GM12875 (cell line): ENCODE measurements around the gene EEF2K.
"Not testable (repeated sequence)": the region's sequence is repeated elsewhere in the genome, so short reads cannot be mapped to it uniquely, and the experiment has no call there.

Experiments used
- H3K4me3 ChIP-seq: one replicate; pipeline ENCODE4 v1.5.1; 2011; ENCODE audit warnings: low read depth, low read length, control low read depth
- CTCF ChIP-seq: IDR thresholded peaks from 2 replicates; pipeline ENCODE4 v1.5.1; 2011; ENCODE audit warnings: low read depth, mild to moderate bottlenecking, control low read depth, inconsistent platforms, low read length, moderate library complexity, borderline replicate concordance; ENCODE audit not compliant: insufficient read depth

Gene EEF2K

DNA sequence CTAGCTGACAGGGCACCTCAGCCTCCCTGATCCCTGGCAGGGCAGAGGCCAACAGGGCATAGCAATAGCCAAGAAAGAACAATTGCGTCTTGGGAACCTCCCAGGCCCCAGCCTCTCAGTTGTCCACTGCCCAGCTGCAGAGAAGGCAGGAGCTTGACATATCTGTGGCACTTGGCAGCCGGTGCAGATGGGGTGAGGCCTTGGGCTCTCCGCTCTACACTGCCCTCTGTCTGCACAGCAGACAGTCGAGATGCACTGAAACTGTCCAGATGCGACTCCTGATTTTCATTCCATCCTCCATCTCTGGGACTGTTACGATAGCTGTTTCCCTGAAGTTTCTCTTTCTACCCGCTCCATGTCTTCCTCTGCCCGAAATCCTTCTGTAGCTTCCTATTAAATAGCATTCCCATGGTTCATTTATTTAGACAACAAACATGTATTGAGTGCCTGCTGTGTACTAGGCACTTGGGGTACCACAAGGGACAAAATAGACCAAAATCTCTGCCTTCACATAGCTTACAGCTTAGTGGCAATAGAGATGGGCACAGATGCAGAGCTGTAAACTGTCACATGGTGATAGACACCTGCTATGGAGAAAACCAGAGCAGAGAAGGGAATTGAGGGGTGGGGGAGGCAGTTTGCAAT lies 94.5 kb downstream of the EEF2K start:
- peak; percentile 82 for TF ChIP-seq CTCF
- no peak overlapping the region for H3K4me3 ChIP-seq

GRCh38 chr16:22301423-22301822 lies 95.3 kb downstream of the EEF2K start:
- H3K4me3 ChIP-seq: not testable (repeated sequence)

GRCh38 chr16:22302776-22303363 lies 96.8 kb downstream of the EEF2K start:
- TF ChIP-seq CTCF: no peak
- H3K4me3 ChIP-seq: no peak overlapping the region

GRCh38 chr16:22304411-22304810 lies 98.3 kb downstream of the EEF2K start:
- no peak overlapping the region for H3K4me3 ChIP-seq
- no peak for TF ChIP-seq CTCF

DNA sequence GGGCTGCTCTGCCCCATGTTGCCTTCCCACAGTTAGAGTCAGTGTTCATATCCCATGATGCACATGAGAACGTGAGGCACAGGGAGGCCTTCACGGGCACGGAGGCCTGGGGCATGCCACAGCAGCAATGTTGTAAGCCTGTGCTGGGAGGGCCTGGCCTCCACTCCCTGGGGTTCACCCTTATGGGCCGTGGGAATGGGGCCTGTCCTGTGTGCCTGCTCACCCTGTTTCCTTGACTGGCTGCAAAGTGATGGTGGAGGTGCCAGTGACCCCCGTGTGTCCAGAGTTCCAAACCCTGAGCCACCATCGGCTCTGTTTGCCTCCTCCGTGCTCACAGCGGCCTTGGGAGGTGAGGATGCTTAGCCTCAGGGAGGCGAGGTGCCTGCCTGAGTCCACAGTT lies 100.7 kb downstream of the EEF2K start:
- no peak overlapping the region for H3K4me3 ChIP-seq
- TF ChIP-seq CTCF: no peak

DNA sequence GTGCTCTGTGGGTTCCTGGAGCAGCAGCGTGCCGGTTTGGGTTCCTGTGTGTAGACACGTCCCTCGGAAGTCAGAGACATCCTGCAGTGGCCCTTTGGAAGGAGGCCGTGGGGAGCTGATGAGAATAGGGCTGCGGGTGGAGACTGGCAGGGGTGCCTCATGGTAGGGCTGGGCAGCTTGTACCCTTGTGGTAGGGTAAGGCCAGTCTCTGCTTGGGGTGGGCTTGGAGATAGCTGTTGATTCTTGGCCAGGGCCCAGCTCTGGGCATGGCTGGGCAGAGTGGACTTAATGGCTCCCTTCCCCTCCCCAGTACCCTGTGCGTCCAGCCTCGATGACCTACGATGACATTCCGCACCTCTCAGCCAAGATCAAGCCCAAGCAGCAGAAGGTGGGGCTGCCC lies 101.8 kb downstream of the EEF2K start:
- no peak for TF ChIP-seq CTCF
- H3K4me3 ChIP-seq: no peak overlapping the region

- no peak for TF ChIP-seq CTCF
- H3K4me3 ChIP-seq: no peak overlapping the region
Observed at GRCh38 chr16:22308824-22309520, 102.9 kb downstream of the EEF2K start.
